ENCODE data around the gene SH3YL1.

GRCh38 chr2:244547-244946 lies 19.3 kb downstream of the SH3YL1 start:
- TF ChIP-seq CTCF (conservative IDR thresholded peaks at IDR 0.05 in 1 of 2, IDR thresholded peaks at IDR 0.05 in 1 of 2; ENCODE audit: extremely low read depth in 1 of 2, insufficient read depth in 1 of 2, low read depth in 1 of 2, low read length in 2 of 2) (no peak), EZH2 (IDR thresholded peaks at IDR 0.05; ENCODE audit: borderline replicate concordance, low read length) (no peak)
